H1 (cell line): Measurements from ENCODE around the gene ABCC11. TPM values are rescaled to one million over a fixed set of nuclear protein-coding genes. Genes with fewer than 3 reads are reported as not detected.

Experiments
- JUN ChIP-seq: IDR thresholded peaks from 2 replicates; pipeline ENCODE4 v1.6.1; 2011; ENCODE audit warnings: low read depth, mild to moderate bottlenecking, improper control_type of control experiment, low read length
- RAD21 ChIP-seq, 2 experiments: IDR thresholded peaks in 1 of 2; conservative IDR thresholded peaks in 1 of 2; 2 replicates each; pipeline ENCODE4 v1.6.1; 2011; ENCODE audit warnings: low read depth in 2 of 2, low read length in 2 of 2, improper control_type of control experiment in 1 of 2, inconsistent platforms in 1 of 2, mild to moderate bottlenecking in 1 of 2, moderate library complexity in 1 of 2
- SIN3A ChIP-seq, 2 experiments: IDR thresholded peaks in 1 of 2; conservative IDR thresholded peaks in 1 of 2; 2 replicates each; pipeline ENCODE4 v1.6.1; 2011 to 2012; ENCODE audit warnings: low read length in 2 of 2, improper control_type of control experiment in 1 of 2, low read depth in 1 of 2, mild to moderate bottlenecking in 1 of 2
- SIRT6 ChIP-seq: IDR thresholded peaks from one replicate; pipeline ENCODE4 v1.7.1; 2012; ENCODE audit warnings: low read length, inconsistent platforms
- SRF ChIP-seq: IDR thresholded peaks from 2 replicates; pipeline ENCODE4 v1.6.1; 2011; ENCODE audit warnings: mild to moderate bottlenecking, low read depth, low read length, moderate library complexity
- polyA plus RNA-seq, 7 experiments: library from polyadenylated mRNA; depleted of rRNA in 3 of 7; stranded (reverse) in 5 of 7; unstranded in 2 of 7; fragments of >200 nt in 5 of 7; fragments of 200-250 nt in 2 of 7; gene quantifications; 1 replicate in 5 of 7; 2 replicates in 1 of 7; 4 replicates in 1 of 7; pipeline versions ENCODE4 v1.2.1 to v1.2.3, GENCODE V29; 2011 to 2013; ENCODE audit warnings: missing spikeins in 2 of 7, mixed read lengths in 2 of 7
- total RNA-seq: library from RNA; stranded (reverse); fragmentation: NEBNext Ultra II Directional; extraction: Animal tissue kit (Norgen Biotek cat#: 25700); gene quantifications from 2 replicates; pipeline ENCODE4 v1.2.1, GENCODE V29; 2021

ABCC11 gene
- total and polyA plus RNA-seq, 2 of the 8 experiments (the other 6 are each of a cell fraction or from before 2014, with no cell fraction given): 0.06 TPM; not detected in 1

GRCh38 chr16:48165961-48166578 lies 81.3 kb downstream of the ABCC11 start (continued):
- TF ChIP-seq SIN3A (conservative IDR thresholded peaks at IDR 0.05 in 1 of 2, IDR thresholded peaks at IDR 0.05 in 1 of 2; ENCODE audit: low read depth in 1 of 2, low read length in 2 of 2) (no peak), SRF (peak; percentile 85), SIRT6 (no peak), RAD21 (IDR thresholded peaks at IDR 0.05 in 1 of 2, conservative IDR thresholded peaks at IDR 0.05 in 1 of 2; ENCODE audit: low read depth in 2 of 2, low read length in 2 of 2) (no peak), JUN (no peak)
